ENCODE measurements around the gene SUSD6.

SUSD6 gene, protein sequence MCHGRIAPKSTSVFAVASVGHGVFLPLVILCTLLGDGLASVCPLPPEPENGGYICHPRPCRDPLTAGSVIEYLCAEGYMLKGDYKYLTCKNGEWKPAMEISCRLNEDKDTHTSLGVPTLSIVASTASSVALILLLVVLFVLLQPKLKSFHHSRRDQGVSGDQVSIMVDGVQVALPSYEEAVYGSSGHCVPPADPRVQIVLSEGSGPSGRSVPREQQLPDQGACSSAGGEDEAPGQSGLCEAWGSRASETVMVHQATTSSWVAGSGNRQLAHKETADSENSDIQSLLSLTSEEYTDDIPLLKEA

DNA sequence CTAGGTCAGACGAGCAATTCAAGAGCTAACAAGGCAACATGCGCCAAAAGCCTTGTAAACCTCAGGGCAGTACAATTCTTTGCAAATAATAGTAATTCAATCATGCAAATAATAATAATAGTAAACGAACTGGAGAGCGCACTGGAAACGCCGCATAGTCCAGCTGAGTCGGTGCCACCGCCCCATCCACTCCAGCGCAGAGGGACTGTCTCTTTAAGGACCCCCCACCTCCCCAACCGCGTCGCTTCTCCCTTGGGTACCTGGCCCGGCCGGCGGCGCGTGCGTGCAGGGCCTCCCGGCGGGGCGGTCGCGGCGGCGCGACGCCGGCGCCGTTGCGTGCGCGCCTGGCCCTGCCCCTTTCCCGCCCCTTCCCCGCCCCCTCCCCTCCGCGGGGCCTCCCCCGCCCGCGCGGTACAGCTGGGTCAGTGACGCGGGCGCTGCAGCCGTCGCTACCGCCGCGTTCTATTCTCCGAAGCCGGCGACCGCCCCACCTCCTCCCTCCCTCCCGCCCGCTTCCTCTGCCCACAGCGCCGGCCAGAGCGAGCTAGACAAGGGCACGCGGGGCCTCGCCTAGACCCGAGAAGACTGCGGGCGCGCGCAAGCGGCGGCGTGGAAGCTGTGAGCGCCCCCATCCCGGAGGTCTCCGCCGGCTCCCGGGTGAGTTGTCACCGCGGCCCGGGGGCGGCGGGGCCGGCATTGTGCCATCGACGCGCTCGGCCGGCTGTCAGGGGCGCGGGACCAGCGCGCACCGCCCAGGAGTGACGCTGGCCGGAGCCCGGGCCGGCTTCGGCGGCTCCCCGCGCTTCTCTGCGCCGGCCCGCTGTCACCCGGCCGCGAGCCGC, at the start of gene SUSD6:
SUSD6 (plus strand) TSS at position 425 of the 842 bp plus-strand sequence. CDS start 46,997 bp downstream, outside the sequence.
- DNase-seq = peak; percentile 91

DNA sequence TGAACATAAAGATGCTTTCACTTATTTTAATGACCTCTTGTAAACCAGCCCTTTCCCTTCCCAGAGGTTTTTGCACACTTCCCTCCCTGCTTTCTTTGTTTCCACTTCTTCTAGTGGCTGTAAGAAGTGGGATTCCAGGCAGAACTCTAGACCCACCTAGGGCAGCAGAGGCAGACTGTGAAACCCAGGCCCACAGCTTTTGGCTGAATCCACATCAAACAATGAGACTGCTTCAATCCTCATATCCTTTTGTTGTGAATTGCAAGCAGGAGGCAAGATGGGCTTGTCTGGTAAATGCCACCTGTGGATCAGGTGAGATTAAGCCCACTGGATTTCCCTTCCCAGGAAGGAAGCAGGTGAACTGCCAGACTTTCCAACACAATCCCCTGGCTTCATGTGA, 49.5 kb upstream of the SUSD6 start:
- no peak for DNase-seq

DNA sequence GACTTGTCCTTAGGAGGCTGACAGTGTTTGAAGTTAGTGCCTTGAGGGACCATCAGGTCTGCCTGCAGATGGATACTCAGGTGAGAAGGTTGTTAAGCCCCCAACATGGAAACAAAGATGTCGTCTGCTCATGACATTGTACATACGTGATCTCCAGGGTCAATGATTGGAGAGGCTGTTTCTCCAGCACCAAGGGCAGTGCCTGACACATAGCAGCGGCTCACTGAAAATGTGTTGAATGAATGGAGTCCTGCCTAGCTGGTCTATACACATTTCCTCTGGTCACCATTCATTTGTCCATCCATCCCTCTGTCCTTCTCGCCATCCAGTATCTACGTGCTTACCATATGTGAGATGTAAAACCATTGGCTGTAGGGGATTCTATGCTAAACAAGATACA, 43.8 kb upstream of the SUSD6 start:
- no peak for DNase-seq

DNA sequence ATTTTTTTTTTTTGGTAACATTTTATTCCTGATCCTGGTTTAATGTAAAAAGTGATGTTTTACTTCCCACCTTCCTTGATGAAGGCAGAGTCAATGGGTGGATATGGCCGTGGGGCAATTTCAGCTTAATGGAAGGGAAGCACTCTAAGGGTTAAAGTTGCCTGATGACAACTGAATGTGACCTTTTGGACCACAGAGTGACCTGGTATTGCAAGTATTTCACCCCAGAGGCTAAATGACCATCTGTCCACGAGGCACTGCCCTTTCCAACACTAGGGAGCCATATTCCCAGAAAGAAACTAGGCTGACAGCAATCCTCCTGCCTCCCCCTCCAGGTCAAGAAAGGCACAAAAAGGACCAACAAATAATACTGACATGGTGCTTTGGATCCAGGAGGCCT, 41.5 kb upstream of the SUSD6 start:
- DNase-seq = no peak

DNA sequence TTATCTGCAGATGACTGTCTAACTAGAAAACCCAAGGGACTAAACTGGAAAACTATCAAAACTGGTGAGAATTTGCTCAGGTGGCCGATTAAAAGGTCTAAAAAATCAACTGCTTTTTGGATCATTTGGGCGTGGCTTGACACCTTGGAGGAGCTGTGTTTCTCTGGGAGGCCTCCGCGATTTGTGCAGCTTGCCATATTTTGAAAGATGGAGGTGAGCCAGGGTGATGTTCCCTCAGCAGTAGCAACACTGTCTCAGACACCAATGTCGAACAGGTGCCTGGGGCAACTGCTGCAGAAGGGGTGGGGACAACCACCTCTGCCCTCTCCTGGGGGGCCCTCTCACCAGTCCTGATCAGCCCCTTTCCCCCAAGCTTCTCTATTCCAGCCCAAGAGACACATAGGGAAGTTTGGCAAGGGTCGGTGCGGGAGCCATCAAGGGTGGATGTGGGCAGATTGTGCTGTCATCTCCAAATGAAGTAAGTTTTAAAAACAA, 40.5 kb upstream of the SUSD6 start:
- DNase-seq = no peak

DNA sequence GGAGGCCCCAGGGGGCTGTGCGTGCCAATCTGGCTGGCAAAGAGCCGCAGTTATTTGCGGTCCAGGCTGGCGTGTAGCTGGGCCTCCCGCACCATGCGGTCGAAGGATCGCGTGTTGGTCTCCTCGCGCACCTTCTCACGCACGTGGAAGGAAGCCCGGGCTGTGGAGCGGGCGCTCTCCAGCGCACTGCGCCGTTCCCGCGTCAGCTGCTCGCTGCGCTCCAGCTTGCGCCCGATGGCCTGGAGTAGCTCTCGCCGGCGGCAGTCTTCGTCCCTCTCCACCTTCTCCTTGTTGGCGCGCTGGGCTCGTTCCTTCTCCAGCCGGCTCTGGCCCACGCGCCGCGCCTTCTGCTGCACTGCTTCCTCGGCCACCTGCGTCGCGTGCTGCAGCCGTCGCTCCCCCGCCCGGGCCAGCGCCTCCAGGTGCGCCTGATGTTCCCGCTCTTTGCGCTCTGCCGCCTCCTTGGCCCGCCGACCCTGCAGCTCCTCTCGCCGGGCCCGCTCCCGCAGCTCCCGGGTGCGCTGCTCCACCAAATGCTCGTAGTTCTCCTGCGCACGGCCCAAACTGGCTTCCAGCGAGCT, 39.9 kb upstream of the SUSD6 start:
- no peak for DNase-seq

DNA sequence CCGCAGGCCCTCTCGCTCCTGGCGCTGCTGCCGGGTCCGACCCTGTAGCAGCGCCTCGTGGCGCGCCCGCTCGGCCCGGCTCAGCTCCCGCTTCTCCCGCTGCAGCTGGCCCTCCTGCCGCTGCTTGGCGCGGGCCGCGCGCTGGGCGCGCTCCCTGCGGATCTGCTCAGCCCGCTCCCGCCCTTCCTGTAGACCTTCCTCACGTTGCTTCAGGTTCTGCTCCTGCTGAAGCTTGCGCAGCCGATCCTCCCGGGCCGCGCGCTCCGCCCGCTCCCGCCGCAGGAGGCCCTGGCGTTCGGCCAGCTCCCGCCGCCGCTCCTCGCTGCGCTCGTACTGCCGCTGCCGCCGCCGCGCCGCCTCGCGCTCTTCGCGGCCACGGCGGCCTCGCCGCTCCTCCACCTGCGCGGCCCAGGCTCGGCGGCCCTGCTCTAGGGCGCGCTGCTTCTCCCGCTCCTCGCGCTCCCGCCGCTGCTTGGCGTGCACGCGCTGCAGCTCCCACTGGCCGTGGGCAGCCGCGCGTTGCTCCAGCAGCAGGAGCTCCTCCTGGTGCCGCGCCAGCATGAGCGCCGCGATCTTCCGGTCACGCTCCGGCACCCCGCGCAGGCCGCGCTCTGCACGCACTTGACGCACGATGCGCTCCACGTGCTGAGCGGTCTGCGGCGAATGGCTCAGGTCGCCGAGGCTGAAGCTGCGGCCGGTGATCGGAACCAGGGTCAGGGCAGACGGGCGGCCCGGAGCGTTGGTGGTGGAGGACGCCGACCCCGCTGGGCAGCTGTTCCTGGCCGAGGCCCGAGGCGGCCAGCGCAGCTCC, 39.2 kb upstream of the SUSD6 start:
- no peak for DNase-seq

DNA sequence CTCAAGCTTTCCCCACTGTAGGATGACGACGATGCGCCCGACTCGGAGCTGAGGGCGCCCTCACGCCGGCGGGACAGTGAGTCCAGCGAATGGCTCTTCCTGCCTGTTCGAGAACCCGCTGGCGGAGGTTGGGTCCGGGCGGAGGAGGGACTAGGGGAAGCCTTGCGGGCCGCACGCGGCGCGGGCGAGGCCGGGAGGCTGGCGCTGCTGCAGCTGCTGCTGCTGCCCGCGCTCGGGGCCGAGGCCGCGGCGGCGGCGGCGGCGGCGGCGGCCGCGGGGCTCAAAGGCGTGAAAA, 38.6 kb upstream of the SUSD6 start:
- DNase-seq = no peak

DNA sequence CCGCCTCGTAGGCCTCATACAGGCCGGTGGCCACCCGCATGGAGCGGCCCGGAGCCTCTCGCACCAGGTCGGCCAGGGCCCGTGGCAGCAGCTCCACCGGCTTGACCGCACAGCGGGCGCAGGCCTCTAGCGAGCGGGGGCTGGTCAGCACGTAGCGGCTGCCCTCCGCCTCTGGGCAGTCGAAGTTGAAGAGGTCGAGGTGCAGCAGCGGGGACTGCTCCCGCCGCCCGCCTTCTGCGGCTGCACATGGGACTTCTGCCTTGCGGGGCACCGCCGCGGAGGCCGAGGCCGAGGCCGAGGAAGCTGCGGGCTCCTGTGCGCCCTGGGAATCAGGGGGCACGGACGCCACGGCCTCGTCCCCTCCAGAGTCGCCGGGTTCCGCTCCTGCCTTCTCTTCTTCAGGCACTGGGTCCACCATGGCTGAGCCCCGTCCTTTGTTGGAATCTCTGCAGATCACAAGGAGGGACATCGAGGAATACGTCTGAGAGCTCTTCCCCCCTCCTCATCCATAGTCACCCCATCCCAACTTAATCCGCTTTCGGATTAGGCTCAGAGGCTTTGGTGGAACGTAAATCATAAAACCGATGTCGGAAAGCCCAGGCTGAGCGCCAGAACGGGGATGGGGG, 38.1 kb upstream of the SUSD6 start:
- no peak for DNase-seq

DNA sequence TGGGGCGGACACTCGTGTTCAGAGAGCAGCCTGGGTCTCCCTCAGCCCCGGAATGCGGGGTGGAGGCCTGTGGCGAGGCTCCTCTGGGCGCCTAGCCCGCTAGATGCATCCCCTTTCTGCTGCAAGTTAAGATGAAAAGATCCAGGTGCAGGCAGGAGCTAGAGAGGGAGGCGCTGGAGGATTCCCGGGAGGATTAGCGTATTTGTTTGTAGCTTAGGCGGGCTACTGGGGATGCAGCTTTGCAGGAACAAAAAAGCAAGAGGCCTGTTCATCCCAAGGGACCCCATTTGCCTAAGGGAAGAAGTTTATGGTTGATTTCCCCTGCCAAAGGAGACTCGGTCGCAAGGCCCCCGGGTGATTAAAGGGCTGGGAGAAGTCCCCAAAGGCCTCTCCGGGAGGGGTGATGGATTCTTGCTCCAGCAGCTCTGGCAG, 37.5 kb upstream of the SUSD6 start:
- DNase-seq = peak; percentile 6

DNA sequence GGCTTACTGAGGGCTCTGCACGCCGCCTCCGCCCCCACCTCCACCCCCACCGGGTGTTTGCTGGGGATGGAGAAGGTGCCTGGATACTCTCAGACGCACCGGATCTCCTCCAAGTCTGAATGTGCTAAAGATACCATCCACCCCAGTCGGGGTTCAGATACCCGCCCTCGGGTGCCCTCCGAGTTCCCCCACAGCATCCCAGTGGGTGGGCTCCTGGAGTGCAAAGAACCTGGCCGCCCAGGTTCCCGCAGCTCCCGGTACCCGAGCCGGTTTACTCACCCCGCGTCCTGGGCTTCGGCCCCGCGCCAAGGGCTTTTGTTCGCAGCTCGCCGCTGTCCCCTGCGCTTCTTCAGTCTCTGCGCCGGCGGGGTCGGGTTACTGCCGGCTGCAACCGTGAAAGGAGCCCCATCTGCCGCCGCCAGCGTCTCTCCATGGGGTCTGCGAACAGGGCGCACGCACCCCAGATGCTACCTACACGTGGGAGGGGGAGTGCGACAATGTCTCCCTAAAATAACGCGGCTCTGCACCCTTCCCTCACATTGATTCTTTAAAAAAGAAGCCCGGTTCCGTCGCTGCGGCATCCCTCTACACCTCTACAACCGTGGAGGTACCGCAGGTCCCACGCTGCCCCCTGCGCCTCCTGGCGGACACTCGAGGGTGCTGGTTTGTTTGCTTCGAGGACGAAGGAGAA, 37.0 kb upstream of the SUSD6 start, which contains the start of gene CCDC177:
CCDC177 (minus strand) TSS at position 609 of the 691 bp plus-strand sequence. CDS start 1,249 bp downstream, outside the sequence.
- DNase-seq = peak; percentile 68

DNA sequence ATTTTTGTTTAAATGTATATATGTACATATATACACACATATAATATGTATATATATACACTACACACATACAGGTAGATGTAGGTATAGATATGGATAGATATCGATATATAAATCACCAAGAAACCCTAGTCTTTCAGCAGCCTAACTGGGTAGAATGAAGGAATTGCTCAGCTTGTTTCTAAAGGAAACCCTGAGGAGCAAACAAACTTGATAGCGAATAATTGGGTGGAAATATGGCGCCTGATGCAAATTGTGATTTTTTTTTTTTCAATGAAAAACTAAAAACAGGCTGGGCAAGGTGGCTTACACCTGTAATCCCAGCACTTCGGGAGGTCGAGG, 36.5 kb upstream of the SUSD6 start:
- DNase-seq = no peak

DNA sequence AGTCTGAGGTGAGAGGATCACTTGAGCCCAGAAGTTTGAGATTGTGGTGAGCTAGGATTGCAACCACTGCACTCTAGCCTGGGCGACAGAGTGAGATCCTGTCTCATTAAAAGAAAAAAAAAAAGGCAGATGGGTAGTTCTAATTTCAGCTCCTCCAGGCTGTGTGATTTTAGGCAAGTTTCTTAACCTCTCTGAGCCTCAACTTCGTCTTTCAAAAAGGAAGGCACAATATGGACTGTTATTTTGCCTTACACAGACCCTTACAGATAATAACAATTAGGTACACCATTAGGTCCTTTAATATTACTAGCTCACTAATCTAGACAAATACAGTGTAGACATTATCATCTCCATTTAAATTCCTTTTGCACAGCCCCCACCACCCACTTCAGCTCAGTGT, 31.9 kb upstream of the SUSD6 start:
- DNase-seq = no peak

DNA sequence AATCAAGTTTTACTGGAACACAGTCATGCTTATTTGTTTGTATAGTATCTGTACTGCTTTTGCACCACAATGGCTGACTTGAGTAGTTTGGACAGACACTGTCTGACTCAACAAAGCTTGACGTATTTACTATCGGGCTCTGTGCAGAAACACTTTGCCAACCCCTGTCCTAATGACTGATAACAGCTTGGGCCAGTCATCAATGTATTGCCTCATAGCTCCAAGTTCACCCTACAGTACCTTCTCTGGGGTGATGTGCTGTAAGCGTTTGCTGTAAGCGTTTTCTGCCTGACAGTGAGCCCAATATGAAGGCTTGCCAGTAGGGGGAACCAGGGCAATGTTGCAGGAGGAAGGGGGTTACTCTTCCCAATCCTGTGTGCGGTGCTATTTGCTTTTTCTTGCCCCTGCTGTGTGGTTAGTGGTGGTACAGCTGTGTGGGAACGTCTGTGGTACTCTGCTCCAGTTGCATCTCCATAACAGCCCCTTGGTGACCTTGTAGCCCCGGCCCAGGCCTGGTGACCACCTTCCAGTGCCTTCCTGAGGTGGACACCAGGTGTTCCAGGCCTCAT, 31.3 kb upstream of the SUSD6 start:
- no peak for DNase-seq

DNA sequence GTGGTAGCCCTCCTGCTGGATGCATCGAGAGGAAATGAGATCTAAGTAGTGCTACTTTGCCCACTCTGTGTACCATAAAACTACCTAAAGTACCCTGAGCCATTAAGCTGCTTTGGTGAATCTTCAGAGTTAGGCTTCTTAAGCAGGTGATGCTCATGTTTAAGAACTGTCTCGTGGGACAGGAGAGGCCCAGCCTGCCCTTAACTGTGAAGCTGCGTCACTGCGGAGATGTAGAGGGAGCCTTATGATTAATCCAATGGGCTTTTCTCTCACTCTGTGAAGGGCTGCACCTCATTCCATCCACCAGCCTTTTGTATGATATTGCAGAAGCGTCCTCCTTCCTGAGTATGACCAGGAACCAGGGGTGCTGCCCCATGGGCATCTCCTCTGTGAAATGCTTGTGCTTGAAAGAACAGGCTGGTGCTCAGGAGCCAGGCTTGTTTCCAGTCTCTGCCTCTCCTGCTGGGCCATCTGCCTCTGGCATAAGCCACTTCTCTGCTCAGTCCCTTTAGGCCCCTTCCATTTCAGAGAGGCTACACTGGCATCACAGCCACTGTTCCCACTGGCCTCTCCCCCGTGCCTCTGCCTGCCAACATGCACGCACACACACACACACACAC, 30.0 kb upstream of the SUSD6 start:
- DNase-seq = no peak

DNA sequence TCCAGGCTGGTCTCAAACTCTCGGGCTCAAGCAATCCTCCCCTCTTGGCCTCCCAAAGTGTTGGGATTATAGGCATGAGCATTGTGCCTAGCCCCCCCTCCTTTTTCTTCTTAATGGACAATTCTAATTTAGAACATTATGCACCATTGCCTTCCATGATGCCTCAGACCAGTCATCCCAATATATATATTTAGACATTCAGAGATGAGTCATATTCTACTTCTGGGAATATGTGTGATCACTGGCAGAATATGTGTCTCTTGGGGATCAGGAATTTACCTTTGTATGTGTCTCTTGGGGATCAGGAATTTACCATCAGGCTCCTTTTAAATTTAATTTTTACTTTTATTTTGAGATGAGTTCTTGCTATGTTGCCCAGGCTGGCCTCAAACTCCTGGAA, 29.2 kb upstream of the SUSD6 start:
- no peak for DNase-seq

DNA sequence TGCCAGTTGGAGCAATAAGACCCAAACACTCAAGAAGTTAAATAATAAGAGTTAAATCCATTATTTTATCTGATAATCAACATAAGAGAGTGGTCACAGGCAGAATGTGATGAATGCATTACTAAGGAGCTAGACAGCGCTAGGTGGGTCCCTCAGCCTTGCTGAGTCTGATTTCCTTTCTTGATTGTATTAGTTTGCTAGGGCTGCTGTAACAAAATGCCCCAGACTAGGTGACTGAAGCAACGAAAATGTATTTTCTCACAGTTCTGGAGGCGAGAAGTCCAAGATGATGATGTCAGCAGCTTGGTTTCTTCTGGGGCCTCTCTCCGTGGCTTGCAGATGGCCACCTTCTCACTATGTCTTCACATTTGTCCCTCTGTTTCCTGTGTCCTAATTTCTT, 28.6 kb upstream of the SUSD6 start:
- DNase-seq = no peak

DNA sequence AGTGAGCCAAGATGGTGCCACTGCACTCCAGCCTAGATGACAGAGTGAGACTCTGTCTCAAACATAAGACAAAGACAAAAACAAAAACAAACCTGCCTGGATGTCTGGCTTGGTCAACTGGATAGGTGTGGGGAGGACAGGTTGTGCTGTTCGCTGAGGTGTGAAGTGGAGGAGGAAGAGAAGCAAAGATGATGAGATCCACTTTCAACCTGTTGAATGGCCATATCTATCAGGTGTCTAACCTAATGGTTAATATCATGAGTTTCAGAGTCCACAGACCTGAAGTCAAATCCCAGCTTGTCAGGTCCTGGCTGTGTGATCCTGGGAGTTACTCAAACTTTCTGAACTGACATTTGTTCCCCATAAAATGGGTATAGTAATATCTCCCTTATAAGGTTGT, 27.0 kb upstream of the SUSD6 start:
- DNase-seq = no peak

DNA sequence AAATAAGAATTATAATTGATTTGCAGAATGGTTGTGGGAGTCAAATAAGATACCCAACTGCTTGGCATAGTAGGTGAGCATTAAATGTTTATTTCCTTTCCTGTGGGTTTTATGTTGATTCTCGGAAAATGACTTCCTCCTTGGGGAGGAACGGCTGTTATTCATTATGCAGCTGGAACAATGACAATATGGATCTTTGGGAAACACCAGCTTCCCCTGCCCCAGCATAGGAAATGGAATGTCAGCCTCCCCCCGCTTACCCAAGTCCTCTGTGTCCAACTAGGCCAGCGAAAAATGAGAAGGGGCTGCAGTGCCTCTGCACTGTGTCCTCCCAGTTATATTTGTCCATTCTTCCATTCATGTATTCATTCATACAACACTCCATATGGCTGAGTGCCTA, 25.0 kb upstream of the SUSD6 start:
- DNase-seq = no peak

DNA sequence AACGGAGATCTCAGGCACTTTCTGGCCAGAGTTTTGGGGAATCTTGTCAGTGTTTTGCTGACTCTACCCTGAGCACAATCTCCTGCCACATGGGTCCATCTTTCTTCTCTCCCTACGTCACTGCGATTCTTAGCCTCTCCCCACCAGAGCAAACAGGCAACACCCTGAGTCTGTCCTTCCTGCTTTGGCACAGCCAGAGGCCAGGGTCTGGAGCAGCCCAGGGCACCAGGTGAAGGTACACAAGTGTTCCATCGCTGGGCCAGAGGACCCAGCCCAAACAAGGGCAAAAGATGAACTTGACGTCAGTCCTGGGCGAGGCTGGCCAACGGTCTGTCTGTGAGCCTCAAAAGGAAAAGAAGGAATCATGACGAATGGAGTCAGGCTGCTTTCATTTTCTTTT, 24.0 kb upstream of the SUSD6 start:
- no peak for DNase-seq

DNA sequence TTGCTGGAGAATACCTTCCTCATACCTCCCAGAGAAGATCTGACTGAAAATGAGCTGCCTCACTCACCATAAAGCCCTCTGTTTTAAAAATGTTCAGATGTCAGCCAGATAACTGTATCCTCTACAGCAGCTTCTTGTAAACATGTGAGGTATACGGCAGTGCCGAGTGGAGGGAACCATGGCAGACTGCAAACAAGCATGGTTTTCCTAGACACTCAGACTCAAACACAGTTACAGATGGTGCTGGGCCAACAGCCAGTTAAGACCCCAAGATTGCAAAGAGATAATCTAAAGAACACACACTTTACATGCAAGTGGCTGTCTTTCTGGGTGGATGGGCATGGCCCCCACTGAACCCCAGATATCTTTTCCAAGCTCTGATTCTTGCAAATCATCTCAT, 20.1 kb upstream of the SUSD6 start:
- DNase-seq = no peak

Data from CD4-positive, alpha-beta T cell treated with Interleukin-21 for 1 hour (primary cell).